CD14-positive monocyte (primary cell): Measurements from ENCODE around the gene CAMK1D. TPM values are rescaled to one million over a fixed set of nuclear protein-coding genes. Genes with fewer than 3 reads are reported as not detected.
"Not testable (repeated sequence)": the region's sequence is repeated elsewhere in the genome, so short reads cannot be mapped to it uniquely, and the experiment has no call there.

ENCODE experiments used
- DNase-seq, 3 donors: peaks; one replicate each; pipeline ENCODE4 v3.0.0-alpha.2; 2011 to 2022
- H2AFZ ChIP-seq: 2 replicates; pipeline ENCODE4 v1.6.0; 2012; ENCODE audit warnings: mild to moderate bottlenecking, low read depth, low read length, inconsistent platforms; ENCODE audit not compliant: insufficient read depth, poor library complexity, severe bottlenecking
- H3K27ac ChIP-seq, 2 donors: 1 replicate in 1 of 2; 2 replicates in 1 of 2; pipeline ENCODE4 v1.5.1; 2012 to 2013; ENCODE audit warnings: low read length in 2 of 2, control low read depth in 1 of 2, inconsistent platforms in 1 of 2, low read depth in 1 of 2, mild to moderate bottlenecking in 1 of 2
- H3K27me3 ChIP-seq, 2 donors: one replicate each; pipeline versions ENCODE4 v1.6.0 to v1.6.1; 2011 to 2013; ENCODE audit warnings: low read length in 2 of 2; ENCODE audit not compliant: control insufficient read depth in 2 of 2, insufficient read depth in 2 of 2
- H3K36me3 ChIP-seq, 2 donors: replicated peaks in 1 of 2; 1 replicate in 1 of 2; 2 replicates in 1 of 2; pipeline versions ENCODE4 v1.5.1 to v1.6.1; 2012 to 2013; ENCODE audit warnings: low read length in 2 of 2, control low read depth in 1 of 2, inconsistent platforms in 1 of 2, mild to moderate bottlenecking in 1 of 2; ENCODE audit not compliant: insufficient read depth in 2 of 2, control insufficient read depth in 1 of 2
- H3K4me1 ChIP-seq, 2 donors: 1 replicate in 1 of 2; 2 replicates in 1 of 2; pipeline versions ENCODE4 v1.5.1 to v1.6.1; 2012 to 2013; ENCODE audit warnings: low read length in 2 of 2, control low read depth in 1 of 2, inconsistent platforms in 1 of 2, mild to moderate bottlenecking in 1 of 2, moderate library complexity in 1 of 2; ENCODE audit not compliant: insufficient read depth in 2 of 2, control insufficient read depth in 1 of 2
- H3K4me2 ChIP-seq: replicated peaks from 2 replicates; pipeline ENCODE3; 2012; ENCODE audit warnings: low read length, moderate library complexity, mild to moderate bottlenecking; ENCODE audit not compliant: poor library complexity, severe bottlenecking; ENCODE audit errors: extremely low read depth
- H3K4me3 ChIP-seq, 3 experiments: fragments of 200-600 bp in 1 of 3; sonication (generic) in 1 of 3; replicated peaks in 1 of 3; 1 replicate in 2 of 3; 2 replicates in 1 of 3; pipeline ENCODE4 v1.5.1; 2011 to 2013; ENCODE audit warnings: low read length in 3 of 3, mild to moderate bottlenecking in 3 of 3, control low read depth in 2 of 3, low read depth in 2 of 3, inconsistent platforms in 1 of 3, moderate library complexity in 1 of 3
- H3K79me2 ChIP-seq: 2 replicates; pipeline ENCODE4 v1.6.0; 2012; ENCODE audit warnings: mild to moderate bottlenecking, control low read depth, inconsistent platforms, low read length, moderate library complexity; ENCODE audit not compliant: insufficient read depth
- H3K9ac ChIP-seq: 2 replicates; pipeline ENCODE4 v1.6.0; 2017; ENCODE audit warnings: low read length, mild to moderate bottlenecking; ENCODE audit not compliant: insufficient read depth, poor library complexity, severe bottlenecking
- H3K9me3 ChIP-seq, 2 donors: replicated peaks in 1 of 2; 1 replicate in 1 of 2; 2 replicates in 1 of 2; pipeline versions ENCODE4 v1.5.1 to v1.6.1; 2012 to 2013; ENCODE audit warnings: low read length in 2 of 2, control low read depth in 1 of 2; ENCODE audit not compliant: control insufficient read depth in 1 of 2, insufficient read depth in 1 of 2
- H4K20me1 ChIP-seq: 2 replicates; pipeline ENCODE4 v1.6.0; 2012; ENCODE audit warnings: mild to moderate bottlenecking, low read length, control low read depth, moderate library complexity; ENCODE audit not compliant: insufficient read depth
- H3K27ac Mint-ChIP-seq, 7 donors: one replicate each; pipeline ENCODE4 v1.8.0; 2020; ENCODE audit warnings: mild to moderate bottlenecking in 7 of 7, mixed read lengths in 7 of 7, moderate library complexity in 6 of 7, inconsistent platforms in 2 of 7
- H3K27me3 Mint-ChIP-seq, 3 donors: one replicate each; pipeline ENCODE4 v1.8.0; 2021 to 2022; ENCODE audit warnings: low read depth in 3 of 3, mild to moderate bottlenecking in 3 of 3, mixed read lengths in 3 of 3, moderate library complexity in 3 of 3, inconsistent platforms in 1 of 3
- H3K36me3 Mint-ChIP-seq, 2 donors: one replicate each; pipeline ENCODE4 v1.8.0; 2020; ENCODE audit warnings: mixed read lengths in 2 of 2, inconsistent platforms in 1 of 2, mild to moderate bottlenecking in 1 of 2
- H3K4me1 Mint-ChIP-seq: one replicate; pipeline ENCODE4 v1.8.0; 2020; ENCODE audit warnings: mild to moderate bottlenecking, mixed read lengths
- H3K4me3 Mint-ChIP-seq, 2 donors: one replicate each; pipeline ENCODE4 v1.8.0; 2020; ENCODE audit warnings: mild to moderate bottlenecking in 2 of 2, mixed read lengths in 2 of 2, moderate library complexity in 1 of 2
- H3K9me3 Mint-ChIP-seq, 7 donors: one replicate each; pipeline ENCODE4 v1.8.0; 2020 to 2022; ENCODE audit warnings: mixed read lengths in 7 of 7, mild to moderate bottlenecking in 6 of 7, moderate library complexity in 6 of 7, inconsistent platforms in 2 of 7
- WGBS: methylation state at CpG from one replicate; pipeline ENCODE4 v1.1.5; 2013; ENCODE audit warnings: missing lambda C conversion rate; ENCODE audit not compliant: insufficient coverage; 5-methylcytosine and 5-hydroxymethylcytosine counted together
- intact Hi-C, 2 donors: fragments of 100-400 bp; cut with micrococcal nuclease; formaldehyde crosslinking; loops; one replicate each; pipeline versions ENCODE4 v1.15.0 to v1.15.1; 2023
- polyA plus RNA-seq, 3 donors: library from polyadenylated mRNA; depleted of rRNA in 1 of 3; unstranded in 2 of 3; stranded (reverse) in 1 of 3; fragments of 300-500 nt in 2 of 3; fragments of >200 nt in 1 of 3; fragmentation: Illumina TruSeq in 2 of 3; gene quantifications; 1 replicate in 2 of 3; 2 replicates in 1 of 3; pipeline ENCODE4 v1.2.3, GENCODE V29; 2012 to 2021
- TF ChIP-seq, protein P1 (sequence below): fragments of 200-600 bp; IDR thresholded peaks from one replicate; pipeline ENCODE4 v1.8.0; 2022; ENCODE audit warnings: antibody characterized with exemption, mild to moderate bottlenecking

Gene CAMK1D
- polyA plus RNA-seq, 3 donors: 6.7 to 11.8 (median 7.1) TPM

DNA sequence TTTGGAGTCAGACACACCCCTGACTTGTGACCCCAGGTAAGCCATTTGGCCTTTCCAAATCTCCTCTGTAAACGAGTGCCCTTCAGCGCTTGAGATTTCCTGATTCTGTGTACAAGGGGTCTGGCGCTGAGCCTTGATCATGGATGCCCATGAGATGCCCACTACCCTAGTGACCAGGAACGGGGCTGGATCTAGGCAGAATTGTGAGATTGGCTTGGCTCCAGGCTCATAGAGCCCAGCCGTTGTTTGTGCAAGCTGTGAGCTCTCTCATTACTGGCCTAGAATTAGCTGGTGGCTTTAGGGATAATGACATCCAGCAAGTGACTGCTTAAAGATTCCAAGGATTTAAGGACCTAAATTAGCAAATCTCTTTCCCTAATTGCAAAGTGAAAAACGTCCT lies 84.9 kb downstream of the CAMK1D start:
- Histone ChIP-seq H3K4me1 (no peaks in the 10 kb centered on the region), H3K27ac (no peak overlapping the region), H3K9ac (no peak overlapping the region), H4K20me1 (peaks cover 86% of the 10 kb centered on the region), H3K79me2 (no peaks in the 10 kb centered on the region), H3K27me3 (no peaks in the 10 kb centered on the region), H2AFZ (no peak overlapping the region), H3K9me3 (no peaks in the 10 kb centered on the region), H3K4me2 (no peak overlapping the region), H3K4me3 (no peak overlapping the region), H3K36me3 (no peaks in the 10 kb centered on the region)
- Mint-ChIP-seq H3K27me3 (peaks cover 1 to 5% (median 5%) of the 10 kb centered on the region in 3 donors), H3K4me3 (no peak overlapping the region), H3K36me3 (no peaks in the 10 kb centered on the region), H3K9me3 (peaks cover 0 to 2% (median 0%) of the 10 kb centered on the region in 7 donors), H3K4me1 (no peaks in the 10 kb centered on the region), H3K27ac (peak overlapping the region in 1 of 7 donors; percentile 6)
- DNase-seq: no peak
- TF ChIP-seq, protein P1, sequence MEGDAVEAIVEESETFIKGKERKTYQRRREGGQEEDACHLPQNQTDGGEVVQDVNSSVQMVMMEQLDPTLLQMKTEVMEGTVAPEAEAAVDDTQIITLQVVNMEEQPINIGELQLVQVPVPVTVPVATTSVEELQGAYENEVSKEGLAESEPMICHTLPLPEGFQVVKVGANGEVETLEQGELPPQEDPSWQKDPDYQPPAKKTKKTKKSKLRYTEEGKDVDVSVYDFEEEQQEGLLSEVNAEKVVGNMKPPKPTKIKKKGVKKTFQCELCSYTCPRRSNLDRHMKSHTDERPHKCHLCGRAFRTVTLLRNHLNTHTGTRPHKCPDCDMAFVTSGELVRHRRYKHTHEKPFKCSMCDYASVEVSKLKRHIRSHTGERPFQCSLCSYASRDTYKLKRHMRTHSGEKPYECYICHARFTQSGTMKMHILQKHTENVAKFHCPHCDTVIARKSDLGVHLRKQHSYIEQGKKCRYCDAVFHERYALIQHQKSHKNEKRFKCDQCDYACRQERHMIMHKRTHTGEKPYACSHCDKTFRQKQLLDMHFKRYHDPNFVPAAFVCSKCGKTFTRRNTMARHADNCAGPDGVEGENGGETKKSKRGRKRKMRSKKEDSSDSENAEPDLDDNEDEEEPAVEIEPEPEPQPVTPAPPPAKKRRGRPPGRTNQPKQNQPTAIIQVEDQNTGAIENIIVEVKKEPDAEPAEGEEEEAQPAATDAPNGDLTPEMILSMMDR: no peak
- intact Hi-C loops: no loop called here
- 89% methylated on average over 5 of the region's 6 CpGs for WGBS

DNA sequence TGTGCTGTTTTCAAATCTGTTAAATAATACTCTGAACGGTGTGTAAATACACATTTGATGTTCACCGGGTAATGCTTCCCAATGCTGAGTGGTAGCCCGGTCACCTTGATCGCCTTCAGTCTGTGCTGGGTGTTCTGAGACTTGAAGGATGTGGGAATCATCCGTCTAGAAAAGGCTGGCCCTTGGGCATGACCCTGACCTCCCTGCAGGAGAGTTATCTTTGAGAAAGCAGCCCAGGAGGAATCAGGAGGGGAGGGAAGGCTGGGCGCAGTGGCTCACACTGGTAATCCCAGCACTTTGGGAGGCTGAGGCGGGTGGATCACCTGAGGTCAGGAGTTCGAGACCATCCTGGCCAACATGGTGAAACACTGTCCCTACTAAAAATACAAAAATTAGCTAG lies 85.3 kb downstream of the CAMK1D start:
- intact Hi-C loops, H3K36me3 ChIP-seq, H3K9me3 Mint-ChIP-seq, H3K27ac ChIP-seq, H3K4me1 Mint-ChIP-seq, H2AFZ ChIP-seq, H3K36me3 Mint-ChIP-seq, H3K9ac ChIP-seq, H3K27me3 Mint-ChIP-seq, H3K9me3 ChIP-seq, H3K79me2 ChIP-seq, H3K4me3 ChIP-seq, H3K4me1 ChIP-seq, H3K4me2 ChIP-seq, H3K27me3 ChIP-seq, DNase-seq, H3K4me3 Mint-ChIP-seq: not testable (repeated sequence)
- peak overlapping the region in 1 of 7 donors; percentile 10 for H3K27ac Mint-ChIP-seq
- 100% methylated on average over 5 of the region's 8 CpGs for WGBS
- H4K20me1 ChIP-seq: peaks cover 88% of the 10 kb centered on the region
